HG03469 (cell line): ENCODE measurements around the gene HAUS1.

Experiments used
- ATAC-seq: cut with Tn5 transposase; IDR thresholded peaks from one replicate; pipeline ENCODE4 v1.9.1; 2021; ENCODE audit warnings: mild to moderate bottlenecking, moderate library complexity, moderate number of reproducible peaks; ENCODE audit not compliant: unreplicated experiment

Gene HAUS1, protein sequence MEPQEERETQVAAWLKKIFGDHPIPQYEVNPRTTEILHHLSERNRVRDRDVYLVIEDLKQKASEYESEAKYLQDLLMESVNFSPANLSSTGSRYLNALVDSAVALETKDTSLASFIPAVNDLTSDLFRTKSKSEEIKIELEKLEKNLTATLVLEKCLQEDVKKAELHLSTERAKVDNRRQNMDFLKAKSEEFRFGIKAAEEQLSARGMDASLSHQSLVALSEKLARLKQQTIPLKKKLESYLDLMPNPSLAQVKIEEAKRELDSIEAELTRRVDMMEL

DNA sequence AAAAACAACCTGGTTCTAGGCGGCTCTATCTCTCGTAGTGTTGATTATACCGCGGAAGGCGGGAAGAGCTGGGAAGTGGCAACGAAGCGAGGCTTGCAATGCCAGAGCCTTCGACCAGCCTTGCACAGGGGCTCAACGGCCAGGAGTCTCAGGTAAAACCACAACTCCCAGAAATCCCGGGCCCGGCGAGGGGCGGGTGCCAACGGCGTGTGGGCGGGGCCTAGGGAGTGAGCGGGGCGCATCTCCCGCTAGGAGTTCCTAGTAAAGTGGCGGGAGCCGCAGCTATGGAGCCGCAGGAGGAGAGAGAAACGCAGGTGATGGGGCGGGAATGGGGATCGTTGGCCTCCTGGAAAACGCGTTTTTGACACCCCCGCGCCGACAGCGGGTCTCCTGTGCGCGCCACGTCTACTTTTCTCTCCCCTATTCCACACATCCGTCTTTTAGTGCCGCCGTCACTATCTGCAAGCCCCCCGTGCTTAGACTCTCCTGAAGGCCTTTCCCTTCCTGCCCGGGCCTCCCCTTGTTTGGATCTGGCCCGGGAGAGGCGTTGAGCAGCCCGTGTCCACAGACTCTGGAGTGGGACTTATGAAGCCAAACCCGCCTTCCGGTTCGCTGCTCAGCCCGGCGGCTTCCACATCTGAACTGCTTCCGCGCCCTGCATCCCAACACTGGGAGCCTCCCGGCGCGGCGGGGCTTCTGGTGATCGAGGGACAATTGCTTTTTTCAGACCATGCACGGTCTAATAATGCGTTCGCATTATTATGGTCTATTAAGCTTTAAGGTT, at the start of gene HAUS1:
HAUS1 (plus strand) TSS at position 258 of the 784 bp plus-strand sequence; CDS start at position 285, 27 bp downstream.
- ATAC-seq: peak; percentile 70

DNA sequence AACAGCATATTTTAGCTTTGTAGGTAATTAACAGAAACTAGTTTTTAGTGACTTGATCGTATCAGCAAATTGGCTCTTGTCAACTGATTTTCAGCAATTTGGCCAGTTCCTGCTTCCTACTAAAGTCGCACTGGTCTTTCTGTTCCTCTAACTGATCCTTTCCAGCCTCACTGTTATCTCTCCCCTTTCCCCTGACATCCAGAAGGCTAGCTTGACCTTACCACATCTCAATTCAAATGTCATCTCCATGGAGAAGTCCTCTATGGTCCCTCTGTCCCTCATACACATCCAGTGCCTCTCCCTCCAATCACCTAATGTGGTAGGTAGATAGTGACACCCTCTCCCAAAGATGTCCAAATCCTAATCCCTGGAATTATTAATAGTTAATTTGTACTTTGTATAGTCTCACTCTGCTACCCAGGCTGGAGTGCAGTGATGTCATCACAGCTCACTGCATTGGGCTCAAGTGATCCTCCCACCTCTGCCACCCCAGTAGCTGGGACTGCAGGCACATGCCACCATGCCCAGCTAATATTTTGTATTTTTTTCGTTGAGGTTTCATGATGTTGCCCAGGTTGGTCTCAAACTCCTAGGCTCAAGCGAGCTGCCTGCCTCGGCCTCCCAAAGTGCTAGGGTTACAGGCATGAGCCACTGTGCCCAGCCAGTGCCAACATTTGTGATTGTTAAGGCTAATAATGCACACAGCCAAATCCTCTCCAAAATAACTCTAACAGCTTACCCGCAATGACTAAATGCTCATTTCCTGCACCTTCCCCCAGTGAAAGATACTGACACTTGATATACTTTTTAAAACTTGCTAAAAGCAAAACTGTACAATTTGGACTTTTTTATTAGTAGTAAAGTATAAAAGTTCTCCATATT, 49.0 kb upstream of the HAUS1 start:
- ATAC-seq: no peak

DNA sequence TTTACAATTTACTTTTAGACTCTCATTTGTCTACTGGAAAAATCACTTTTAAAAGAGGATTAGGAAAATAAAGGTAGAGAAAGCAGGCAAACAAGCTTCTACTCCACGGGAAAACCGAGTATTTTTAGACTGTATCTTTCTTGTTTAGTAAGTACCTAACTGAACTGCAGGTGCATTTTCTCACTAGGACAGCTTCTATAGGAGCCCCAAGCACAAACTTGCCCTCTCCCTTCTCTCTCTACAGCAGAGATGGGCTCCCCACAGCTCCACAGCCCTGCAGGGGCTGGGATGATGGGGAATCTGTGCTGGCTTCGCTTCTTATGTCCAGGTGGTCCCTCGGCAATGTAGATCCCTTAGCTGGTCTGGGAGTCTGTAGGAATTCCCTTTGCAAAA, 48.4 kb upstream of the HAUS1 start:
- ATAC-seq: no peak

DNA sequence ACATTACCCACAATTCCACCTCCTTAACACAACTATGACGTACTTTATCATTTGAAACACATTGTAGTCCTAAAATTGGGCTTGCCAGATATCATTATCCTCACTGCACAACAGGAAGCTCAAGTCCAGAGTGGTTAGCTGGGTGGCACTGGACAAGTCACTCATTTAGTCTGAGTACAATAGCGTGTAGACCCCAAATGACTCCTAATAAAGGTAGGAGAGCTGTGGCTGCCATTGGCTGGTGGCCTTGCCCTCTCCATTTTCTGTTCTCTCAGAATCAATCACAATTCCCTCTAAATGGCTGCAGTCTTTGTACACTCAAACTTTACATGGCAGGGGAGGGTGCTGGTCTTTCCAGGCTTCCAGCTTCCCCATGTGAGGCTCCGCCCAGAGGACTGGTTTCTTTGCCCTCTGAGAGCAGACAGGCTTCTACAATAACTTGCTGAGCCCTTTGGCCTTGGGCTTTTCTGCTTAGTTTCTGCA, 43.8 kb upstream of the HAUS1 start:
- no peak for ATAC-seq

DNA sequence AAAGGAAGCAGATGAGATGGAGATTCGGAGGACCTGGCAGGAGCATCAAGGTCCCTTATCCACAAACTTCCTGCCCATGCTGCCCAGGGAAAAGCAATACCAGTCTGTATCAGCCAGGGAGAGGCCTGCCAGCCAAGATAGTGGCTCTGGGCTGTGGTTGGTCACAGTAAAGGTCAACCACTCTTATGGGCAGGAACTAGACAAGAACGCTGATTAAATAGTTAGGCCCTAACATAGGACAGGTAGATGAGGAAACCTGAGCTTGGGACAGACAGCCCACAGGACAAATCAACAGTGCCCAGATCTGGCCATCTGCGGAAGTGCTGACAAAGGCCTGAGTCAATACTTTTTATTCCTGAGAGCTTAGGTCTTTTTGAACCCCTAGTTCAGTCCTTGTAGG, 42.8 kb upstream of the HAUS1 start:
- no peak for ATAC-seq

DNA sequence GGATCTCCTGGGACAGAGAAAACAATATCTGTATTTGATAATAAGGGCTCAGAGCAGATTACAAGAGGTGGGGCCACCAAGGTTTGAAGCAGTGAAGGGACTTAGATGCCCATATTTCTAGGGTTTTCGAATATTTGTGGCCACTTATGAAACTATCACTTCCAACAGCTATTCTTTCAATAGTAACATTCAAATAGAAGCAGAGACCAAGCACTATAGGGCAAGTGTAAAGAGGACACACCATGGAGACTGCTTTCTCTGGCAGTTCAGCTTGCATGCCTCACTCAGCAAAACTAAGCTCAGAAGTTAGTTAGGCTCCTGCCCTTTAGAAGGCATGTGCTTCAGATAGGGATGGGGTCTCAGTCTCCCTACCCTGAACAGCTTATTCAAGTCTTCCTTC, 42.4 kb upstream of the HAUS1 start:
- no peak for ATAC-seq

DNA sequence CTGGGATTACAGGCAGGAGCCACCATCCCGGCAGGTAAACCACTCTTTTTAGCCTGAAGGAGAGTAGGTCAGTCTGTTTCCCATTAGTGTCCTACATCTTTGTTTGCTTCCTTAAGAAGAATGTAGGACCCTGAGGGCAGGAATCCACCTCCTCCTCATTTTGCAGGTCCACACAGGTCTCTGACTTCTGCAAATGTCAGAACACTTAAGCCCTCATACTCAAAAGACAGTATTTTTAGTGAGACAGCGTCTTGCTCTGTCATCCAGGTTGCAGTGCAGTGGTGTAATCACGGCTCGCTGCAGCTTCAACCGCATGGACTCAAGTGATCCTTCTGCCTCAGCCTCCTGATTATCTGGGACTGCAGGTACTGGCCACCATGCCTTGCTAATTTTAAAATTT, 41.4 kb upstream of the HAUS1 start:
- no peak for ATAC-seq

DNA sequence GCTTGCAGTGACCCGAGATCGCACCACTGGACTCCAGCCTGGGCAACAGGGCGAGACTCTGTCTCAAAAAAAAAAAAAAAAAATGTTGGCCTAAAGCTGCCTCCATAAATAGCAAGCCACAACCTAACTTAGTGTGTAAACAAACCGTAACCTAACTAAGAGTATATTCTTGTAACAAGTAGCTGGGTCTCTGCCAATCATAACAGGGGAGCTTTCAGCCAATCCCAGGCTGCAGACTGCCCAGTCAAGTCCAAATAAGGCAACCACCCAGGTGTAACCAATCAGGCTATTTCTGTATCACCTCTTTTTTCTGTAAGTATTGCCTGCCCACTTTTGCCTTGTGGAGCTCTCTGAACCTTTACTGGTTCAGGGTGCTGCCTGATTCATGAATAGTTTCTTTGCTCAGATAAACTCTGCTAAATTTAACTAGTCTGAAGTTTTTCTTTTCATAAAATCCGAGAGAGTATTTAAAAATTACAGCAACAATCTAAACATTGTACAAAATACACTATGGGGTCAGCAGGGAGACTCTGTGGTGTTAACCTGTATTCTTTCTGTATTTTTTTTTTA, 36.7 kb upstream of the HAUS1 start:
- no peak for ATAC-seq

DNA sequence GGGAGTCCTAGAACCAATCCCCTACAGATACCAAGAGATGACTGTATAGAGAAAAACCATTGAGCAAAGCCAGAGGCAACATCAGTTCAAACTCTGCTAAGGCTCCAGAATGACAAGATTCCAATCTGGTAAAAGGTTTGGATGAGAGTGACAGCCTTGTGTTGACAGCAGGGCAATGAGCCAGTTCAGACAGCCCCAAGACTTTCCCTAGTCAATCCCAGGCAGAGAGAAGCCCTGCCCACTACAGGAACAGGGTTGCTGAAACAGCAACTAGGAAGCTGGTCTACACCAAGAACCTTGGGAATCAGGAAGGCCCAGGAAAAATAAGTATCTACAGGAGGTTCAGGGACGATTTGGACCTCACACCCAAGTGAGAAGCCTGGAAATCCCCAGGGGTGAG, 35.4 kb upstream of the HAUS1 start:
- no peak for ATAC-seq

DNA sequence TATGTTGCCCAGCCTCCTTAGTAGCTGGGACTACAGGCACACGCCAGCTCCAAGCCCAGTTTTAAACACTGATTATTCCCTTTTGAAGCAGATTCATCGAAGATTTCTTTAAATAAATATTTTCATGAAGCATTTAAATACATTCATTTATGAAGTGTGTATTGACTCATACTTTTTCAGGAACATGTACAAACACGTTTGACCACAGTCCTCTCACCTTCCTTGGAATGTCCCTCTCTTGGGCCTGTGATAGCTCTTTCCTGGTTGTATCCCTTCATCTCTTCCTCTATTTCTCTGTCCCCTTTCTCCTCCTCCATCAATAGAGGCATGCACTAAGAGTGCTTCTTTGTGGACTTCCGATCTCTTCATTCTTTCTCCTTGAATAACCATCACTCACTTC, 34.7 kb upstream of the HAUS1 start:
- no peak for ATAC-seq

DNA sequence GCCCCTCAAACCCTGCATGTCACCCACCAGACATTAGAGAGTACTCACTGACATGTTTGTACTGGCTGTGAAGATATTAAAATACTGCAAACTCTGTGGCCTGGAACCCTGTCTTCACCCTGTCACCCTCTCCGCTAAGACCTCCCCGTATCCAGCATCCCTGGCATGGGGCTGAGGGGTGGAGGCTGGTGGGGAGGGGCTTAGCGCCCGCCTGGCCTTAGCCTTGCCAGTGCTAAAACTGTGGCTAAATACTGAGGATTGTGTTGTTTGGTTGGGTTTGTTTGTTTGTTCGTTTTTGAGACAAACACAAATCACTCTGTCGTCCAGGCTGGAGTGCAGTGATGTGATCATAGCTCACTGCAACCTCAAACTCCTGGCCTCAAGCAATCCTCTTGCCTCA, 34.0 kb upstream of the HAUS1 start:
- no peak for ATAC-seq

DNA sequence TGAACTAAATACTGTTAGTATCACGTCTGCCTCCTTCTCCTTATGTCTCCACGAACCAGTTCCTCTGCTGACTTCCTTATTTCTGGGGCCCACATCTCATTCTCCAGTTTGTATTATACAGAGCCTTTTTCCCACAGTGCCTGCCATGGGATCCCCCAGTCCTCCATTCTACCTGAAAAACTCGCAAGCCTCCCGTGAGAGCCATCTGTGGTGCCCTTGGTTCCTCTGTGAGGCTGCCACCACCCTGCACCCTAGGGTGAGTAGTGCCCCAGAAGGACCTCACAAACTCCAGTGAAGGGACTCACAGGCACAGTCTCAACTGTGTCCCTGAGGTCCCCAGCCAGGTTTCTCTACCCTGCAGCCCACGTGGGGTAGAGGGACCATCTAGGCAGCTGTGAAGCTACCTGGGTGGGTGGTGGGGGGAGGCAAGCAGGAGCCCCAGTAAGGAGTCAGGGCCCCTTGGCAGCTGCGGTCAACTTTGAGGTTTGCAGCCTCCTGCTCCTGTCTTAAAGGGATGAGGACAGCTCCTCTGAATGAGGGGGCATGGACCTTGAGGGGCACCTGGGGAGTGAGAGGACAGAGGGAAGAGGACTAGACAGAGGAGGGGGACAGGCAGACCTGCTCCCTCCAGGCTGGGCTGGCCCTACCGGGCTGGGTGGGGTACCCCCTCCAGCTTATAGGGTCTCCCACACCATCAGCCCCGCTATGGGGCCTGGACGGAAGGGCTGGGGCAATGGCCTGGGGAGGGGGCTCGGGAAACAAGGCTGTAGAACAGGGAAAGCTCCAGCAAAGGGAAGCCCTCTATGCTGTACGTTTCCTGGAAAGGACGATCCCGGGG, 33.2 kb upstream of the HAUS1 start:
- no peak for ATAC-seq

DNA sequence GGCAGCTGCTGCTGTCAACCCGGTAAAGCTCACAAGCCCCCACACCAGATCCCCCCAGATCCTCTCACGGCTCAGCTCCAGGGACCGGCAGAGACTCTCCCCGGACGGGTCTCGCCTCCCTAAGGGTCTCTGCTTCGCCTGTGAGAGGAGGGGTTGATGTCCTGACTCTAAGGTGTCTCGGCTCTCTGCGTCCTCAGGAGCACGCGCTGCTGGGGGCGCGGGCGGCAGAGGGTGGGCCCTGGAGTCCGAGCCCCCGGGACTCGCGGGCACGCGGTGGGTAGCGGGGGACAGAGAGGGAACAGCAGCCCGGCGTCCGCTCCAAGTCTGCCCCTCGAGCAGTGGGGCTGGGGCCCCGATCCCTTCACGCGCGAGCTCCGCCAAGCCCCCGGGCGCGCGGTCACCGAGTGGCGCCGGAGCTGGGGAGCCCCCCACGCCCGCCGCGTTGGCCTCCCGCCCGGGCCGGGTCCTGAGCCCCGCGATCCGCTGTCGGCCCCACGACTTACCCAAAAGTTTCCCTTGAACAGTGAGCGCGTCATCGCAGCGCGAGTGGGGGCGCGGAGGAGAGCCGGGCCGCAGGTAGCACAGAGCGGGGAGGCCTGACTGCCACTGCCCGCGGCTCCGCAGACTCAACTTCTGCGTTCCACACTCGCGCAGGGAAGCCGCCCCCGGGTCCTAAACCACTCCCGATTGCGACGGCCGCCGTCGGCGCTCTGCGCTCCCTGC, 32.4 kb upstream of the HAUS1 start, which contains the start of gene PSTPIP2:
PSTPIP2 (minus strand) TSS at position 608 of the 723 bp plus-strand sequence; CDS start at position 536, 72 bp downstream.
- ATAC-seq: no peak

DNA sequence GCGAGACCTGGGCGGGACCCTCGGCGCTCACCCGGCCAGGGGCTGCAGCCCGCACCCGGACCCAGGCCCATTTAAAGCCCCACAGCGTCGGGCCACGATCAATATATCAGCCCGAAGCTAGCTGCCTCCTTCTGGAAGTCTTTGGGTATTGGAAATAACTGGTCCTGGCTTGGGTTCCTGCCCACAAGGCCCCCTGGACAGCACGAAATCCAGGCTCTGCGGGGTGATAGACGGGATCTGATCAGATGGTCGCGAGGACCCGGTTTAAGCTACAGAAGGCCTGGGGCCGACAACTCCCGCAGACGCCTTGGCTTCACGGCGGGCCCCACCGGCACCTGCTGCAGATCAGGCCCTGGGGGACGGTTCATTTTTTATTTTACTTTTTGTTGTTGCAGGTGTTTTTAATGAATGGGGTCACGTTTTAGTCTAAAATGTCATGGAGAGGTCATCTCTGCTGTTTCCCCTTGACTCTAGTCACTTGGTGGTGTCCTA, 31.8 kb upstream of the HAUS1 start:
- ATAC-seq: no peak

DNA sequence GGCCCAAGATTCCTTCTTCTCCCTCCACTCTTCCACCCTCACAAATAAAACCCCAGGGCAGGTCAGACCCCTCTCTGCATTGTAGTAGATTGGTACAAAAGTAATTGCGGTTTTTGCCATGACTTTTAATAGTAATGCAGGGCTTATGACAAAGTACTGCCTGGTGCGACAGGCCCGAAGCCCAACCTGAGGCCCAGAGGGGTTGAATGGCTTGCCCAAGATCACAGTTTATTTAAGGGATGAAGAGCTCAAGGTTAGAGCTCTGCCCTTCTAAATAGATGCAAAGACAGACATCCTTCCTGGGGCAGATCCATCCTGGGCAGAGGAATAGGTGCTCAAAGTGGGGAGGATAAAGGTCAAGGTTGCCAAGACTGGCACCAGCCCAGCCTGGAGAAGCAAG, 31.2 kb upstream of the HAUS1 start:
- ATAC-seq: no peak

DNA sequence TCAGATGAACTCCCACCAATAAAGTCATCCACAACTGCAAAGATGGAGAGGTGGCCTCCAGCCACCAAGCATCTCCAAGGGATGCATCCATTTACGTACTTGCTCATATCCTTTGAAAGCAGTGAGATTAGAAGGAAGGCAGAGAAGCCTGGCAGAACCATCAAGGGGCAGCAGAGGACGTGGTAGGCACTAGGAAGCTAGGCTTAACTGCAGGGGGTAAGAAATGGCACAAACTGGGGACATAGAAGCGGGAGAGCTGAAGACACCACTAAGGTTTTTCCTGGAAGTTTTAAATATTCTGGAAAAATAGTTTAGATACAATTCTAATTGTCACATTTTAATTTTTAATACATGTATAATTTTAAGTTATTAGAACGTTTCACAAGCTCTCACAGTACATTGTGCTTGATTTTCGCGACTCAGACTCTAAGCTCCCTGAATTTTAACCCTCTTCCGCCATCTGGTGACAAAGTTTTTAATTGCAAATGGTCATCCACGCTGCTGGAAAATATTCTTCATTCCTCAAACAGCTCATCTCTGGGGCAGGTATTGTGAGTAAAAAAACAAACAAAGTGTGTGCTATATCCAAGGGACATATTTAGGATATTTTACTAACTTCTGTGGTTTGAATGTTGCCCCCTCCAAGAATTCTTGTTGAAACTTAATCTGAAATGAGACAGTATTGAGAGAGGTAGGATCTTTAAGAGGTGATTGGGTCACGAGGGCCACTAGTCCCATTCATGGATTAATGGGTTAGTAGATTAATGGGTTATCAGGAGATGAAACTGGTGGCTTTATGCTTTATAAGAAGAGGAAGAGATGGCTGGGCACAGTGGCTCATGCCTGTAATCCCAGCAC, 30.5 kb upstream of the HAUS1 start:
- no peak for ATAC-seq

DNA sequence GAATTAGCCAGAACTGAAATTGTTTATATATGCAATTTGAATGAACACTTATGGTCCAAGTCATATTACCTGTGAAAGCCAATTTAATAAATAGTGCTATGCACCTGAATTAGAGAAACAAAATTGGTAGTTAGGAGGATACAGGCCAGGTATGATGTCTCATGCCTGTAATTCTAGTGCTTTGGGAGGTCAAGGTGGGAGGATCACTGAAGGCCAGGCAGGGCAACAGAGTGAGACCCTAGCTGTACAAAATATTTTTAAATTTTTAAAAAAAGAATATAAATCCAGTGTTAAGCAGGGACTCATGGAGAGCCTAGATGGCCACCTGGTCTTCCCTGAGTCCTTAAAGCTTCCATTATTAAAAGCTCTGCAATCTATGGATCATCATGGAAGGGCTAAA, 24.8 kb upstream of the HAUS1 start:
- no peak for ATAC-seq

DNA sequence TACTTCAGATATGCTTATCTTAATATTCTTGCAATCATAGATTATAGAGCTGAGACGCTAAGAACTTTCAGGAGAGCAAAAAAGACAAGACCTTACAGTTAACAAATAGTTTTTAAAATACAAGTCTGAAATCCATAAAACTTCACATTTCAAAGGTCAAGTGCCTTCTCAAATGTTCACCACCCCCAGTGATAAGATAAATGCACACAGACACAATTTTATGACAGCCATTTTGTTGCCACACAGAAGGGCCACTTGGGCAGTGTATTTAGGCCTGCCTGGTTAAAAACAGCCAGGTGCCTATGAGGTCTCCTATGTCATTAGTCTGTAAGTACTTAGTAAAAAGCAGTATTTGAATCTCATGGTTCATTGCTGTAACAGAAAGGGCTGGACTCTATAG, 24.0 kb upstream of the HAUS1 start:
- ATAC-seq: no peak
